Lower leg skin (tissue), 4 donors: ENCODE results near the gene CHKA. TPM values are rescaled to one million over a fixed set of nuclear protein-coding genes. Genes with fewer than 3 reads are reported as not detected.

Experiments used
- DNase-seq, 2 donors: peaks; one replicate each; pipeline ENCODE4 v3.0.0-alpha.2; 2019; ENCODE audit warnings: low spot score in 2 of 2
- H3K4me3 ChIP-seq: fragments of 200-600 bp; sonication (generic); 2 replicates; pipeline ENCODE4 v1.5.1; 2017; ENCODE audit warnings: mild to moderate bottlenecking, low read depth; ENCODE audit not compliant: poor library complexity, severe bottlenecking
- POLR2A ChIP-seq, 2 donors: fragments of 450-650 bp; IDR thresholded peaks; one replicate each; pipeline ENCODE4 v1.6.1; 2016 to 2017; ENCODE audit warnings: antibody characterized with exemption in 2 of 2, mild to moderate bottlenecking in 1 of 2, moderate library complexity in 1 of 2
- WGBS, 2 donors: methylation state at CpG; one replicate each; pipeline ENCODE4 v1.1.5; 2018; 5-methylcytosine and 5-hydroxymethylcytosine counted together
- intact Hi-C: fragments of 100-400 bp; cut with DNase I; formaldehyde crosslinking; loops from one replicate; pipeline ENCODE4 v1.15.0; 2023; ENCODE audit warnings: low total_unique reads
- total RNA-seq, 4 donors: library from RNA; depleted of rRNA; stranded (reverse); fragments of >200 nt; gene quantifications; one replicate each; pipeline ENCODE4 v1.1.0, GENCODE V29; 2016
- TF ChIP-seq, protein P1 (sequence below), 3 donors: fragments of 450-650 bp; IDR thresholded peaks; one replicate each; pipeline ENCODE4 v1.5.1; 2016; ENCODE audit warnings: antibody characterized with exemption in 3 of 3, mild to moderate bottlenecking in 3 of 3, moderate library complexity in 2 of 3

Gene CHKA
- total RNA-seq, 4 donors from 2014 or later: 5.9 to 15.6 (median 13.1) TPM

DNA sequence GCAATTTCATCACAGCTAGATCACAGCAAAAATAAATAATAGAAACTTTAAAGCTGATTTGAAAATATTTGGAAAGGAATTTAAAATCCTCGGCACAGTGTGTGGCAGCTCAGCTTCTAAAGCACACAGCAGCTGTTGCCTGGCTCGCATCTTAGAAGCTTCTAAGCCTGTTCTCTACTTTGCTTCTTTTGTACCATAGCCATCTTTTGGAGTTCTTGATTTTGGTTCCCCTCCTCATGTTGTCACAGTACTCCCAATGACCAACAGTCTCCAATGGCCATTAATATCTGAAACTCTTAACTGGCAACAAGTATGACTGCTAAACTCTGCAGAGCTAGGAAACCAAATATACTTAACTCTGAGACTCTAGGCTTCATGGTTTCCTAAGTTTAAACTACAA is 28.8 kb downstream of the CHKA start:
- intact Hi-C loops: no loop called here
- TF ChIP-seq, protein P1, sequence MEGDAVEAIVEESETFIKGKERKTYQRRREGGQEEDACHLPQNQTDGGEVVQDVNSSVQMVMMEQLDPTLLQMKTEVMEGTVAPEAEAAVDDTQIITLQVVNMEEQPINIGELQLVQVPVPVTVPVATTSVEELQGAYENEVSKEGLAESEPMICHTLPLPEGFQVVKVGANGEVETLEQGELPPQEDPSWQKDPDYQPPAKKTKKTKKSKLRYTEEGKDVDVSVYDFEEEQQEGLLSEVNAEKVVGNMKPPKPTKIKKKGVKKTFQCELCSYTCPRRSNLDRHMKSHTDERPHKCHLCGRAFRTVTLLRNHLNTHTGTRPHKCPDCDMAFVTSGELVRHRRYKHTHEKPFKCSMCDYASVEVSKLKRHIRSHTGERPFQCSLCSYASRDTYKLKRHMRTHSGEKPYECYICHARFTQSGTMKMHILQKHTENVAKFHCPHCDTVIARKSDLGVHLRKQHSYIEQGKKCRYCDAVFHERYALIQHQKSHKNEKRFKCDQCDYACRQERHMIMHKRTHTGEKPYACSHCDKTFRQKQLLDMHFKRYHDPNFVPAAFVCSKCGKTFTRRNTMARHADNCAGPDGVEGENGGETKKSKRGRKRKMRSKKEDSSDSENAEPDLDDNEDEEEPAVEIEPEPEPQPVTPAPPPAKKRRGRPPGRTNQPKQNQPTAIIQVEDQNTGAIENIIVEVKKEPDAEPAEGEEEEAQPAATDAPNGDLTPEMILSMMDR (IDR thresholded peaks at IDR 0.05): no peak
- TF ChIP-seq POLR2A (IDR thresholded peaks at IDR 0.05): no peak
- DNase-seq: no peak
- 94 to 97% methylated on average over 2 of the region's 2 CpGs for WGBS, 2 donors
- no peak overlapping the region for H3K4me3 ChIP-seq

DNA sequence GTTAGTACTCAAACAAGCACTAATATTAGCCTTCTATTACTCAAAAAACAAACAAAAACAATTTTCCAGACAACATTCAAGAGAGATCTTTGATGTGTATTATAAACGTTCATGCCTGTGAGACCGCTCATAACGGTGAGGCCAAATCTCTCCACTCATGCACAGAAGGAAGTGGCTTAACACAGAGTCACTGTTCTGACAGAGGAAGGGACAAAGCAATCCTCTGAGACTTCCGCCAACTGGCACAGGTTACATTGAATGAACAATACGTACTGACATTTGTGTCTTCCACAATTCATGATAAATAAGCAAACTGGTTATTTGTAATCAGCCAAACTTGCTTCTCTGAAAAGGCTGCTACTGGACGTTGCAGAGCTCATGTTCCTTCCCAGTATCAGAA is 30.5 kb downstream of the CHKA start:
- peak in 1 of 2 donors; percentile 28 for DNase-seq
- WGBS, 2 donors: 58 to 60% methylated on average over 6 of the region's 6 CpGs
- intact Hi-C loops: no loop called here
- H3K4me3 ChIP-seq: no peak overlapping the region
- TF ChIP-seq POLR2A (IDR thresholded peaks at IDR 0.05): no peak
- TF ChIP-seq, protein P1 (IDR thresholded peaks at IDR 0.05): no peak

DNA sequence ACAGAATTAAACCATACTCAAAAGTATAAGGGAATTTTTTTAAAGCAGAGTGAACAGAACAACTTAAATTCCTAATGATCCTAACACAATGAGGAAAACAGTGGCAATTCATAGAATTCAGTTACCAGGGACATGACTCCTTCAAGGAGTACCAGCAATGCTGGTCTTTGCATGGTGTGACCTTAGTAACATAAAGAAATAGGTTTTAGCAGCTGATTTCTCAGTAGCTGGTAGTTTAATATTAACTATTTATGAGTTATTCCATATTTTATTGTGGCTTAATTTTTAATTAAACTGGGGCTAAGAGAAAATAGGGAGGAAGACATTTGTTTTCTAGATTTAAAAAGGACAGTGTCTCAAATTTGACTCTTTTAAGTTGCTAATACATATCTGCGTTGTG is 30.9 kb downstream of the CHKA start:
- no peak overlapping the region for H3K4me3 ChIP-seq
- TF ChIP-seq, protein P1 (IDR thresholded peaks at IDR 0.05): no peak
- no peak for TF ChIP-seq POLR2A (IDR thresholded peaks at IDR 0.05)
- intact Hi-C loops: no loop called here
- WGBS, 2 donors: 72 to 76% methylated on average over 1 of the region's 1 CpG
- DNase-seq: no peak

DNA sequence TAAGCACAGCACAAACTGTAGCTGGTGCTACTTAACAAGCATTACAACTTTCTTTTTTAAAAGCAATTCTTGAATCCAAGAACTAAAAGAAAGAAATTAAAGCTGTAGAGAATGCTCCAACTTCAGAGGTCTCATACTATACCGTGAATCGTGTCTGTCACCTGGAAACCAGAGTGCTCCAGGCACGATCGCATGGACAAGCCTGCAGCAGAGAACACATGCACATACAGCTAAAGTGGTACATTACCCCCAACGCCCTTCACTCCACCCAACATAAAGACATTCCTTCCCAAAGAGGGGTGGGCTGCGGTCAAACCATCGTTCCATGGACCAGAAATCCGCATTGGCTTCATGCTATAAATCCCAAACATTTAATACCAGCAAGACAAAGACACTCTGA is 31.5 kb downstream of the CHKA start:
- intact Hi-C loops: loop anchor here (10.0 kb wide), 1 partner anchor 1185 kb away; no protein-coding TSS in a partner anchor
- DNase-seq: no peak
- TF ChIP-seq, protein P1 (IDR thresholded peaks at IDR 0.05): no peak
- TF ChIP-seq POLR2A (IDR thresholded peaks at IDR 0.05): no peak
- 86 to 90% methylated on average over 8 of the region's 8 CpGs for WGBS, 2 donors
- no peak overlapping the region for H3K4me3 ChIP-seq

DNA sequence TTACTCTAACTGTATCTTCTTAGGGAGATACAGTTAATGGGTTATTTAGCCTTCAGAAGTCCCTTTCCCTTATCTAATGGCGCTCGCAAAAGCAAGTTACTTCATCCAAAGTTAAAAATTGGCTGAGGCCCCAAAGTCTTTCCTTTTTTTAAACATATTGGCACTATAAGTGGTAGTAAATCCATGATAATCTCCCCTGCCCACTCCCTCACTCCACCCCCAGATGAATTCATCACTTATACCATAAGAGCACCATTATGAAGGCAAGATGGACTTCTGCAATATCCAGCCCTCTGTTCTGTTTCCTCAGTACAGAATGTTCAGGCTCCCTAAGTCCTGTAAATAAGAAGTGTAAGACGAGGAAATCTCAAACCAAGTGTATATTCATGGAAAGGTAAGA is 37.7 kb downstream of the CHKA start:
- no peak overlapping the region for H3K4me3 ChIP-seq
- WGBS, 2 donors: 95 to 96% methylated on average over 3 of the region's 3 CpGs
- intact Hi-C loops: loop anchor here (10.0 kb wide), 1 partner anchor 1179 kb away; no protein-coding TSS in a partner anchor

More for the DNA sequence above, 37.7 kb downstream of the CHKA start:
- no peak for DNase-seq
- no peak for TF ChIP-seq POLR2A (IDR thresholded peaks at IDR 0.05)
- TF ChIP-seq, protein P1 (IDR thresholded peaks at IDR 0.05): no peak
